ENCODE results near the gene TUBB. TPM values are rescaled to one million over a fixed set of nuclear protein-coding genes. Genes with fewer than 3 reads are reported as not detected.
A peak's percentile ranks its signal among the peaks of the same experiment; 100 is the strongest.

Gene TUBB
- total and polyA plus RNA-seq, 2 donors (not counting 3 experiments of a cell fraction or from before 2014, with no cell fraction given), result 1,276 to 1,408 TPM

DNA sequence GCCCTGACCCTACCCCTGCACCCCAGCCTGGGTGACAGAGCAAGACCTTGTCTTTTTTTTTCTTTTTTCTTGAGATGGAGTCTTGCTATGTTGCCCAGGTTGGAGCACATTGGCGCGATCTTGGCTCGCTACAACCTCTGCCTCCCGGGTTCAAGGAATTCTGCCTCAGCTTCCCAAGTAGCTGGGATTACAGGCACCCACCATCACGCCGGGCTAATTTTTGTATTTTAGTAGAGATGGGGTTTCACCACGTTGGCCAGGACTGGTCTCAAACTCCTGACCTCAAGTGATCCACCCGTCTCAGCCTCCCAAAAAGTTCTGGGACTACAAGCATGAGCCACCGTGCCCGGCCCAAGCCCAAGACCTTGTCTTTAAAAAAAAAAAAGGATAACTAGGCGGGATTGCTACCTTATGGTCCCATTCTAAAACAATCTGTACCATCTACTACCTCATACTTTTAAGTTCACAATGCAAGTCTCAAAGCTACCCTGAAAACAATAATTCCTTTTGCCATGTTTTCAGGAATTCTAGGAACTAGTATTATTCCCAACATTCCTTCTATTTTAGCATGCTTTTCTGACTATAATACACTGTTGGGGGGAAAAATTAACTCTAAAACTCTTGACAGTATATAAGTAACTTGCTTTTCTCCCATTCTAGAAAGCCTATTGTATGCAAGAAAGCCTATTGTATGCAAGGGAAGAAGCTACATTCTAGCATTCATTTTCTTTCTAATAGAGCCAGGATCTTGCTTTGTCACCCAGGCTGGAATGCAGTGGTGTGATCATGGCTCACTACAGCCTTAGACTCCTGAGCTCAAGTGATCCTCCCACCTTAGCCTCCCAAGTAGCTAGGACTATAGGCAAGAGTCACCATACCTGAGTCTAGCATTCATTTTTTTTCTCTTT, 6.6 kb downstream of the TUBB start:
- H3K4me2 ChIP-seq (ENCODE audit: insufficient read depth, low read length), result no peak overlapping the region
- H3K79me2 ChIP-seq (ENCODE audit: control insufficient read depth, insufficient read depth, low read length), result peaks cover 35% of the 10 kb centered on the region
- CTCF ChIA-PET, result interaction anchor here (0.9 to 9.2 kb wide), 5 partner anchors 25 to 361 kb away, joined by 3 to 296 read pairs (median 4); no protein-coding TSS in a partner anchor
- H3K4me3 ChIP-seq (replicated peaks in 1 of 3; ENCODE audit: insufficient read depth in 1 of 3, low read depth in 1 of 3, low read length in 3 of 3), result no peak overlapping the region
- DNase-seq (ENCODE audit: low read depth, low spot score), result no peak
- no TSS peak for BruUV-seq (replicated peaks)
- peaks cover 23% of the 10 kb centered on the region for H3K4me1 ChIP-seq (ENCODE audit: control insufficient read depth, extremely low read depth, insufficient read depth, low read length)
- H3K9me3 ChIP-seq (replicated peaks; ENCODE audit: control insufficient read depth, insufficient read depth, low read length), result no peaks in the 10 kb centered on the region
- POLR2A ChIA-PET, result interaction anchor here (0.7 to 1.0 kb wide), 2 partner anchors 18 to 107 kb away, joined by 3 to 4 read pairs; partner anchors contain the start of gene IER3
- no peaks in the 10 kb centered on the region for H3K9me1 ChIP-seq (replicated peaks; ENCODE audit: control insufficient read depth, extremely low read depth, insufficient read depth, low read length)
- dilution Hi-C loops (cut with MboI; ENCODE audit: extremely low pct_ligation_motif_present, low sequenced_read_pairs), result loop anchor here (25.0 kb wide), 1 partner anchor 161 kb away; the partner anchor contains the start of gene DDR1
- peak; percentile 40 for FAIRE-seq
- H3K27ac ChIP-seq (ENCODE audit: insufficient read depth, low read depth, low read length), result no peak overlapping the region
- peaks cover 7% of the 10 kb centered on the region for H4K20me1 ChIP-seq (replicated peaks; ENCODE audit: control insufficient read depth, extremely low read depth, insufficient read depth, low read length)
- peaks cover 16 to 37% of the 10 kb centered on the region in 2 experiments for H3K36me3 ChIP-seq (ENCODE audit: control insufficient read depth in 2 of 2, extremely low read depth in 1 of 2, insufficient read depth in 2 of 2, low read length in 2 of 2)
- no peaks in the 10 kb centered on the region for H3K27me3 ChIP-seq (ENCODE audit: control insufficient read depth in 2 of 2, insufficient read depth in 2 of 2, low read length in 2 of 2)
- no peak overlapping the region for H3K9ac ChIP-seq (replicated peaks; ENCODE audit: extremely low read depth, insufficient read depth, low read length)
- intact Hi-C loops (cut with micrococcal nuclease), result no loop called here
- no peak overlapping the region for H2AFZ ChIP-seq (ENCODE audit: low read depth, low read length)
- TF ChIP-seq POLR2A (IDR thresholded peaks at IDR 0.05; ENCODE audit: low read depth, low read length) (peak; percentile 50), EZH2 (IDR thresholded peaks at IDR 0.05; ENCODE audit: borderline replicate concordance, low read depth, low read length, severe bottlenecking) (no peak), POLR2AphosphoS5 (IDR thresholded peaks at IDR 0.05; ENCODE audit: insufficient read depth, low read depth, low read length) (peak; percentile 8)

DNA sequence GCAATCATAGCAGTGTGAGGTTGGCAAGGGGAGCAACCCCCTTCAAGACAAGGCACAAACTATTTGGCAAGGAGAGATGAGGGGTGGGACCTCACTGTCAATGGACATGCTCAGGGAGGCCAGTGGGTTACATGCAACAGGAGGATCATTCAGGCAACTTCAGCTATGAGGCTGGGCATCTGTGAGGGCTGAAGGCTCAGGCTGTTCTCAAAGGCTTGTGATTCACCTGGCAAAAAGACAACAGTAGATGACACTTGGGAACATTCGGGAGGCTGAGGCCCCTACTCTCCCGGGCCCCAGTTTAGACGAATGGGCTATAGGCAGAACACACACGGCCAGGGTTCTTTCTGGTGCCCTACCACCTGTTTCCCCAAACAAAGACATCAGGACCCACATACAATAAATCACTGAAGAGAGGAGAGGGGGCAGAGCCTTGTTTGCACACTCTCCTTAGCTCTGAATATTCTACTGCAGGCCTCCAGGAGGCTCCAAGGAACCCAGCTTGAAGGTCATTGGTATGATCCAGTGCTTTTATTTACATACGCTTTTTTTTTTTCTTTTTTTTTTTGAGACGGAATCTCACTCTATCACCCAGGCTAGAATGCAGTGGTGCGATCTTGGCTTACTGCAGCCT, 7.9 kb downstream of the TUBB start:
- peak; percentile 26 for DNase-seq (ENCODE audit: low read depth, low spot score)

More for the DNA sequence above, 7.9 kb downstream of the TUBB start:
- no peaks in the 10 kb centered on the region for H3K9me3 ChIP-seq (replicated peaks; ENCODE audit: control insufficient read depth, insufficient read depth, low read length)
- H3K27me3 ChIP-seq (ENCODE audit: control insufficient read depth in 2 of 2, insufficient read depth in 2 of 2, low read length in 2 of 2), result no peaks in the 10 kb centered on the region
- dilution Hi-C loops (cut with MboI; ENCODE audit: extremely low pct_ligation_motif_present, low sequenced_read_pairs), result loop anchor here (25.0 kb wide), 1 partner anchor 159 kb away; the partner anchor contains the start of gene DDR1
- H3K27ac ChIP-seq (ENCODE audit: insufficient read depth, low read depth, low read length), result no peak overlapping the region
- H3K36me3 ChIP-seq (ENCODE audit: control insufficient read depth in 2 of 2, extremely low read depth in 1 of 2, insufficient read depth in 2 of 2, low read length in 2 of 2), result peaks cover 11 to 36% of the 10 kb centered on the region in 2 experiments
- no peak overlapping the region for H3K4me2 ChIP-seq (ENCODE audit: insufficient read depth, low read length)
- H3K9me1 ChIP-seq (replicated peaks; ENCODE audit: control insufficient read depth, extremely low read depth, insufficient read depth, low read length), result no peaks in the 10 kb centered on the region
- FAIRE-seq, result no peak
- no TSS peak for BruUV-seq (replicated peaks)
- H3K4me1 ChIP-seq (ENCODE audit: control insufficient read depth, extremely low read depth, insufficient read depth, low read length), result peaks cover 20% of the 10 kb centered on the region
- TF ChIP-seq, protein P1, sequence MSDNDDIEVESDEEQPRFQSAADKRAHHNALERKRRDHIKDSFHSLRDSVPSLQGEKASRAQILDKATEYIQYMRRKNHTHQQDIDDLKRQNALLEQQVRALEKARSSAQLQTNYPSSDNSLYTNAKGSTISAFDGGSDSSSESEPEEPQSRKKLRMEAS (IDR thresholded peaks at IDR 0.05; ENCODE audit: insufficient read depth, insufficient read length), result no peak
- peak; percentile 36 for TF ChIP-seq POLR2AphosphoS5 (IDR thresholded peaks at IDR 0.05; ENCODE audit: insufficient read depth, low read depth, low read length)
- TF ChIP-seq, protein P2, sequence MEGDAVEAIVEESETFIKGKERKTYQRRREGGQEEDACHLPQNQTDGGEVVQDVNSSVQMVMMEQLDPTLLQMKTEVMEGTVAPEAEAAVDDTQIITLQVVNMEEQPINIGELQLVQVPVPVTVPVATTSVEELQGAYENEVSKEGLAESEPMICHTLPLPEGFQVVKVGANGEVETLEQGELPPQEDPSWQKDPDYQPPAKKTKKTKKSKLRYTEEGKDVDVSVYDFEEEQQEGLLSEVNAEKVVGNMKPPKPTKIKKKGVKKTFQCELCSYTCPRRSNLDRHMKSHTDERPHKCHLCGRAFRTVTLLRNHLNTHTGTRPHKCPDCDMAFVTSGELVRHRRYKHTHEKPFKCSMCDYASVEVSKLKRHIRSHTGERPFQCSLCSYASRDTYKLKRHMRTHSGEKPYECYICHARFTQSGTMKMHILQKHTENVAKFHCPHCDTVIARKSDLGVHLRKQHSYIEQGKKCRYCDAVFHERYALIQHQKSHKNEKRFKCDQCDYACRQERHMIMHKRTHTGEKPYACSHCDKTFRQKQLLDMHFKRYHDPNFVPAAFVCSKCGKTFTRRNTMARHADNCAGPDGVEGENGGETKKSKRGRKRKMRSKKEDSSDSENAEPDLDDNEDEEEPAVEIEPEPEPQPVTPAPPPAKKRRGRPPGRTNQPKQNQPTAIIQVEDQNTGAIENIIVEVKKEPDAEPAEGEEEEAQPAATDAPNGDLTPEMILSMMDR (IDR thresholded peaks at IDR 0.05; ENCODE audit: extremely low read depth in 1 of 2, insufficient read depth in 1 of 2, low read depth in 1 of 2, low read length in 2 of 2), result peak in 1 of 2 donors; percentile 28
- H4K20me1 ChIP-seq (replicated peaks; ENCODE audit: control insufficient read depth, extremely low read depth, insufficient read depth, low read length), result peaks cover 4% of the 10 kb centered on the region
- peaks cover 23% of the 10 kb centered on the region for H3K79me2 ChIP-seq (ENCODE audit: control insufficient read depth, insufficient read depth, low read length)
- ChIA-PET CTCF (interaction anchor here (0.7 to 4.7 kb wide), 9 partner anchors 24 to 359 kb away, joined by 3 to 184 read pairs (median 4); partner anchors contain the start of gene DHX16), POLR2A (interaction anchor here (0.6 kb wide), 2 partner anchors 49 to 179 kb away, joined by 3 to 5 read pairs; no protein-coding TSS in a partner anchor)
- H3K4me3 ChIP-seq (replicated peaks in 1 of 3; ENCODE audit: insufficient read depth in 1 of 3, low read depth in 1 of 3, low read length in 3 of 3), result no peak overlapping the region
- no peak overlapping the region for H2AFZ ChIP-seq (ENCODE audit: low read depth, low read length)
- H3K9ac ChIP-seq (replicated peaks; ENCODE audit: extremely low read depth, insufficient read depth, low read length), result no peak overlapping the region
- intact Hi-C loops (cut with micrococcal nuclease), result loop anchor here (1.0 kb wide), 1 partner anchor 149 kb away; no protein-coding TSS in a partner anchor
